Endothelial cell of umbilical vein (primary cell): ENCODE measurements around the gene CIC. TPM values are rescaled to one million over a fixed set of nuclear protein-coding genes. Genes with fewer than 3 reads are reported as not detected.

Experiments used
- BruUV-seq: library from RNA; stranded (reverse); fragments of 400-500 nt; replicated peaks from 2 replicates; lab custom pipeline; 2021; lab: Mats Ljungman, UMichigan
- CTCF ChIA-PET: fragments of 300-600, 350-600 bp; sonication (Branson Sonifier 250); formaldehyde crosslinking; loops from one replicate; lab custom pipeline; 2021; ENCODE audit warnings: antibody characterized with exemption, inconsistent platforms; lab: Charles Lee
- POLR2A ChIA-PET: fragments of 300-600, 350-600 bp; sonication (Branson Sonifier 250); formaldehyde crosslinking; loops from one replicate; lab custom pipeline; 2021; ENCODE audit warnings: antibody characterized with exemption, inconsistent platforms; lab: Charles Lee
- DNase-seq: peaks from one replicate; pipeline ENCODE4 v3.0.0-alpha.2; 2011; ENCODE audit warnings: low read depth, low spot score
- FAIRE-seq: peaks from 2 replicates; lab custom pipeline; 2011; peaks lifted over from hg19 to GRCh38; lab: Jason Lieb, UNC
- H2AFZ ChIP-seq: 2 replicates; pipeline ENCODE4 v1.6.0; 2012; ENCODE audit warnings: low read depth, low read length, control low read depth, inconsistent platforms
- H3K27ac ChIP-seq: 2 replicates; pipeline ENCODE4 v1.5.1; 2011; ENCODE audit warnings: low read depth, mild to moderate bottlenecking, control low read depth, low read length, moderate library complexity; ENCODE audit not compliant: insufficient read depth
- H3K27me3 ChIP-seq, 2 experiments: 2 replicates each; pipeline versions ENCODE4 v1.6.0 to v1.6.1; 2011; ENCODE audit warnings: low read length in 2 of 2, mixed read lengths in 1 of 2; ENCODE audit not compliant: control insufficient read depth in 2 of 2, insufficient read depth in 2 of 2
- H3K36me3 ChIP-seq, 2 experiments: 2 replicates in 1 of 2; 3 replicates in 1 of 2; pipeline ENCODE4 v1.5.1; 2011; ENCODE audit warnings: low read length in 2 of 2, mild to moderate bottlenecking in 1 of 2, moderate library complexity in 1 of 2; ENCODE audit not compliant: control insufficient read depth in 2 of 2, insufficient read depth in 2 of 2; ENCODE audit errors: extremely low read depth in 1 of 2
- H3K4me1 ChIP-seq: 3 replicates; pipeline ENCODE4 v1.5.1; 2011; ENCODE audit warnings: mild to moderate bottlenecking, low read length; ENCODE audit not compliant: control insufficient read depth, insufficient read depth; ENCODE audit errors: extremely low read depth
- H3K4me2 ChIP-seq: 2 replicates; pipeline ENCODE4 v1.6.1; 2011; ENCODE audit warnings: low read length, control low read depth, mixed read lengths; ENCODE audit not compliant: insufficient read depth
- H3K4me3 ChIP-seq, 3 experiments: fragments of 200-600 bp in 1 of 3; sonication (generic), shearing (Covaris generic) in 1 of 3; replicated peaks in 1 of 3; 2 replicates each; pipeline ENCODE4 v1.5.1; 2011 to 2016; ENCODE audit warnings: control low read depth in 3 of 3, low read length in 3 of 3, mild to moderate bottlenecking in 2 of 3, inconsistent platforms in 1 of 3, low read depth in 1 of 3, moderate library complexity in 1 of 3; ENCODE audit not compliant: insufficient read depth in 1 of 3
- H3K79me2 ChIP-seq: 2 replicates; pipeline ENCODE4 v1.6.0; 2012; ENCODE audit warnings: low read length, inconsistent platforms; ENCODE audit not compliant: control insufficient read depth, insufficient read depth
- H3K9ac ChIP-seq: replicated peaks from 2 replicates; pipeline ENCODE3; 2011; ENCODE audit warnings: low read length, control low read depth; ENCODE audit not compliant: insufficient read depth; ENCODE audit errors: extremely low read depth
- H3K9me1 ChIP-seq: replicated peaks from 3 replicates; pipeline ENCODE4 v1.6.0; 2011; ENCODE audit warnings: mild to moderate bottlenecking, low read length; ENCODE audit not compliant: control insufficient read depth, insufficient read depth; ENCODE audit errors: extremely low read depth
- H3K9me3 ChIP-seq: replicated peaks from 2 replicates; pipeline ENCODE4 v1.5.1; 2012; ENCODE audit warnings: low read length, inconsistent platforms; ENCODE audit not compliant: control insufficient read depth, insufficient read depth
- H4K20me1 ChIP-seq: replicated peaks from 2 replicates; pipeline ENCODE3; 2011; ENCODE audit warnings: mild to moderate bottlenecking, low read length; ENCODE audit not compliant: control insufficient read depth, insufficient read depth; ENCODE audit errors: extremely low read depth
- EZH2 ChIP-seq: IDR thresholded peaks from 2 replicates; pipeline ENCODE4 v1.6.1; 2012; ENCODE audit warnings: borderline replicate concordance, low read depth, mild to moderate bottlenecking, moderate library complexity, low read length, inconsistent platforms; ENCODE audit not compliant: severe bottlenecking
- FOS ChIP-seq: IDR thresholded peaks from 2 replicates; pipeline ENCODE4 v1.6.1; 2011; ENCODE audit warnings: mild to moderate bottlenecking, low read length, moderate library complexity, borderline replicate concordance; ENCODE audit not compliant: insufficient read depth
- GATA2 ChIP-seq: IDR thresholded peaks from 2 replicates; pipeline ENCODE4 v1.7.0; 2011; ENCODE audit warnings: low read depth, mild to moderate bottlenecking, moderate library complexity, mixed read lengths, low read length; ENCODE audit not compliant: insufficient read length, insufficient read depth
- JUN ChIP-seq: IDR thresholded peaks from 2 replicates; pipeline ENCODE4 v1.6.1; 2011; ENCODE audit warnings: borderline replicate concordance, low read depth; ENCODE audit not compliant: insufficient read length, insufficient read depth
- MYC ChIP-seq: IDR thresholded peaks from one replicate; pipeline ENCODE4 v1.6.1; 2011; ENCODE audit warnings: mild to moderate bottlenecking, low read depth, low read length
- POLR2AphosphoS5 ChIP-seq: IDR thresholded peaks from 2 replicates; pipeline ENCODE4 v1.6.1; 2012; ENCODE audit warnings: low read depth, mild to moderate bottlenecking, control low read depth, low read length, moderate library complexity; ENCODE audit not compliant: insufficient read depth
- dilution Hi-C: fragments of 300-500 bp; cut with MboI; formaldehyde crosslinking; loops from one replicate; pipeline ENCODE4 v1.15.0; 2019; ENCODE audit warnings: low sequenced_read_pairs; ENCODE audit not compliant: extremely low pct_ligation_motif_present
- intact Hi-C: fragments of 100-400 bp; cut with micrococcal nuclease; formaldehyde crosslinking; loops from one replicate; pipeline ENCODE4 v1.10.0; 2022
- polyA plus RNA-seq, 4 experiments: library from polyadenylated mRNA; depleted of rRNA in 3 of 4; stranded (reverse) in 3 of 4; unstranded in 1 of 4; fragments of >200 nt; gene quantifications; 2 replicates each; pipeline versions ENCODE4 v1.2.1 to v1.2.3, GENCODE V29; 2011 to 2012; ENCODE audit warnings: missing spikeins in 1 of 4
- total RNA-seq: library from RNA; stranded (reverse); gene quantifications from 2 replicates; pipeline ENCODE4 v1.2.3, GENCODE V29; 2021
- TF ChIP-seq, protein P1 (sequence below), 2 donors: IDR thresholded peaks; 1 replicate in 1 of 2; 2 replicates in 1 of 2; pipeline ENCODE4 v1.5.1; 2011; ENCODE audit warnings: low read length in 2 of 2, mild to moderate bottlenecking in 2 of 2, moderate library complexity in 2 of 2, control low read depth in 1 of 2, inconsistent platforms in 1 of 2, low read depth in 1 of 2; ENCODE audit not compliant: insufficient read depth in 1 of 2; ENCODE audit errors: extremely low read depth in 1 of 2
- TF ChIP-seq, protein P2 (sequence below): IDR thresholded peaks from 2 replicates; pipeline ENCODE4 v1.6.1; 2011; ENCODE audit not compliant: insufficient read depth, insufficient read length

CIC gene
- total and polyA plus RNA-seq, 2 donors (not counting 3 experiments of a cell fraction or from before 2014, with no cell fraction given), result 18.4 to 86.0 TPM

DNA sequence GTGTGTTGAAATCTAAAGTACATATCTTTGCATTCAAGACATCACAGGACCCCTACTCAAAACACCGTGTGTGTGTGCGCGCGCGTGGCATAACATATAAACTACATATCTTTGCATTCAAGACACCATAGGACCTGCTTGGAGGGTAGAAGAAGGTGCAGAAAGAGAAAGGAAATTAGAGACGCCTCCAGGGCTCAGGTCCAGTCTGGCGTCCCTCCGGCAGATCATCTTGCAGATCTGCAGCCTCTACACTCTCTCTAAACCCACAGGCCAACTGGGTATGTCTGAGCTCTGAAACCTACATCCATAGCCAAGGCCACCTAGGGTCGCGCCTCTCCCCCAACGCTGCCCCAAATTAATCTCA lies 34.0 kb downstream of the CIC start:
- Histone ChIP-seq H3K4me2 (peak overlapping the region; percentile 26), H3K9me3 (no peaks in the 10 kb centered on the region), H3K4me1 (peaks cover 9% of the 10 kb centered on the region), H3K79me2 (no peaks in the 10 kb centered on the region), H3K27me3 (no peaks in the 10 kb centered on the region), H3K4me3 (peak overlapping the region in 1 of 3 experiments; percentile 44), H4K20me1 (no peaks in the 10 kb centered on the region), H3K9ac (no peak overlapping the region), H2AFZ (peak overlapping the region; percentile 96), H3K9me1 (no peaks in the 10 kb centered on the region), H3K27ac (no peak overlapping the region), H3K36me3 (peaks cover 0 to 1% of the 10 kb centered on the region in 2 experiments)
- no TSS peak for BruUV-seq
- ChIA-PET POLR2A (no interaction called here), CTCF (interaction anchor here (0.7 to 1.0 kb wide), 2 partner anchors 19 to 126 kb away, joined by 3 to 4 read pairs; no protein-coding TSS in a partner anchor)
- dilution Hi-C loops (no loop called here), intact Hi-C loops (no loop called here)
- TF ChIP-seq JUN (no peak), EZH2 (no peak), POLR2AphosphoS5 (no peak), FOS (no peak), MYC (no peak), GATA2 (no peak)
- TF ChIP-seq, protein P1, sequence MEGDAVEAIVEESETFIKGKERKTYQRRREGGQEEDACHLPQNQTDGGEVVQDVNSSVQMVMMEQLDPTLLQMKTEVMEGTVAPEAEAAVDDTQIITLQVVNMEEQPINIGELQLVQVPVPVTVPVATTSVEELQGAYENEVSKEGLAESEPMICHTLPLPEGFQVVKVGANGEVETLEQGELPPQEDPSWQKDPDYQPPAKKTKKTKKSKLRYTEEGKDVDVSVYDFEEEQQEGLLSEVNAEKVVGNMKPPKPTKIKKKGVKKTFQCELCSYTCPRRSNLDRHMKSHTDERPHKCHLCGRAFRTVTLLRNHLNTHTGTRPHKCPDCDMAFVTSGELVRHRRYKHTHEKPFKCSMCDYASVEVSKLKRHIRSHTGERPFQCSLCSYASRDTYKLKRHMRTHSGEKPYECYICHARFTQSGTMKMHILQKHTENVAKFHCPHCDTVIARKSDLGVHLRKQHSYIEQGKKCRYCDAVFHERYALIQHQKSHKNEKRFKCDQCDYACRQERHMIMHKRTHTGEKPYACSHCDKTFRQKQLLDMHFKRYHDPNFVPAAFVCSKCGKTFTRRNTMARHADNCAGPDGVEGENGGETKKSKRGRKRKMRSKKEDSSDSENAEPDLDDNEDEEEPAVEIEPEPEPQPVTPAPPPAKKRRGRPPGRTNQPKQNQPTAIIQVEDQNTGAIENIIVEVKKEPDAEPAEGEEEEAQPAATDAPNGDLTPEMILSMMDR (IDR thresholded peaks at IDR 0.05; ENCODE audit: extremely low read depth in 1 of 2, insufficient read depth in 1 of 2, low read depth in 1 of 2, low read length in 2 of 2), result no peak
- TF ChIP-seq, protein P2, sequence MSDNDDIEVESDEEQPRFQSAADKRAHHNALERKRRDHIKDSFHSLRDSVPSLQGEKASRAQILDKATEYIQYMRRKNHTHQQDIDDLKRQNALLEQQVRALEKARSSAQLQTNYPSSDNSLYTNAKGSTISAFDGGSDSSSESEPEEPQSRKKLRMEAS, result no peak
- DNase-seq (no peak), FAIRE-seq (no peak)
